ENCODE data around the gene FAM199X. TPM values are rescaled to one million over a fixed set of nuclear protein-coding genes. Genes with fewer than 3 reads are reported as not detected.
A peak's percentile ranks its signal among the peaks of the same experiment; 100 is the strongest.

FAM199X gene
- polyA plus RNA-seq, 1 experiment: 7.1 TPM

DNA sequence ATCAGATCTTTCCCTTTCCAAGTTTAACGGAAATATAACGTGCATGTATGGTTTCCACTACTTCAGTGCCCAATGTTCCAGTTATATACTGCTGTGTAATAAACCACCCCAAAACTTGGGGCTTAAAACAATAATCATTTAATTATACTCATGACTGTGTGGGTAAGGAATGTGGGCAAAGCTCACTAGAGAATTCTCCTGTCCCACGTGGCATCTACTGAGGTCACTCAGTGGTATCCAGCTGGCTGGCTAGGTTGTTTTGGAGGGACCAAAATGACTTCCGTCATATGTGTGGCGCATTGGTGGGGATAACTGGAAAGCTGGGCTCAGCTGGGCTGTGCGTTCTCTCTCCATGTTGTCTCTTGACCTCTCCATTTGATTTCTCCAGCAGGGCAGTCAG, 35.4 kb upstream of the FAM199X start:
- POLR2A ChIA-PET: no interaction called here
- CTCF ChIA-PET: no interaction called here
- no peak for DNase-seq (ENCODE audit: low read depth, low spot score)
- H3K27me3 ChIP-seq (ENCODE audit: control insufficient read depth, insufficient read depth, low read length): no peaks in the 10 kb centered on the region
- TF ChIP-seq, protein P1, sequence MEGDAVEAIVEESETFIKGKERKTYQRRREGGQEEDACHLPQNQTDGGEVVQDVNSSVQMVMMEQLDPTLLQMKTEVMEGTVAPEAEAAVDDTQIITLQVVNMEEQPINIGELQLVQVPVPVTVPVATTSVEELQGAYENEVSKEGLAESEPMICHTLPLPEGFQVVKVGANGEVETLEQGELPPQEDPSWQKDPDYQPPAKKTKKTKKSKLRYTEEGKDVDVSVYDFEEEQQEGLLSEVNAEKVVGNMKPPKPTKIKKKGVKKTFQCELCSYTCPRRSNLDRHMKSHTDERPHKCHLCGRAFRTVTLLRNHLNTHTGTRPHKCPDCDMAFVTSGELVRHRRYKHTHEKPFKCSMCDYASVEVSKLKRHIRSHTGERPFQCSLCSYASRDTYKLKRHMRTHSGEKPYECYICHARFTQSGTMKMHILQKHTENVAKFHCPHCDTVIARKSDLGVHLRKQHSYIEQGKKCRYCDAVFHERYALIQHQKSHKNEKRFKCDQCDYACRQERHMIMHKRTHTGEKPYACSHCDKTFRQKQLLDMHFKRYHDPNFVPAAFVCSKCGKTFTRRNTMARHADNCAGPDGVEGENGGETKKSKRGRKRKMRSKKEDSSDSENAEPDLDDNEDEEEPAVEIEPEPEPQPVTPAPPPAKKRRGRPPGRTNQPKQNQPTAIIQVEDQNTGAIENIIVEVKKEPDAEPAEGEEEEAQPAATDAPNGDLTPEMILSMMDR (IDR thresholded peaks at IDR 0.05; ENCODE audit: low read depth, low read length): no peak
- H3K4me3 ChIP-seq (ENCODE audit: low read depth, low read length): no peak overlapping the region
- H3K9me3 ChIP-seq (ENCODE audit: control insufficient read depth, insufficient read depth, low read length): no peaks in the 10 kb centered on the region
- no peak overlapping the region for H3K27ac ChIP-seq (ENCODE audit: low read depth, low read length)

DNA sequence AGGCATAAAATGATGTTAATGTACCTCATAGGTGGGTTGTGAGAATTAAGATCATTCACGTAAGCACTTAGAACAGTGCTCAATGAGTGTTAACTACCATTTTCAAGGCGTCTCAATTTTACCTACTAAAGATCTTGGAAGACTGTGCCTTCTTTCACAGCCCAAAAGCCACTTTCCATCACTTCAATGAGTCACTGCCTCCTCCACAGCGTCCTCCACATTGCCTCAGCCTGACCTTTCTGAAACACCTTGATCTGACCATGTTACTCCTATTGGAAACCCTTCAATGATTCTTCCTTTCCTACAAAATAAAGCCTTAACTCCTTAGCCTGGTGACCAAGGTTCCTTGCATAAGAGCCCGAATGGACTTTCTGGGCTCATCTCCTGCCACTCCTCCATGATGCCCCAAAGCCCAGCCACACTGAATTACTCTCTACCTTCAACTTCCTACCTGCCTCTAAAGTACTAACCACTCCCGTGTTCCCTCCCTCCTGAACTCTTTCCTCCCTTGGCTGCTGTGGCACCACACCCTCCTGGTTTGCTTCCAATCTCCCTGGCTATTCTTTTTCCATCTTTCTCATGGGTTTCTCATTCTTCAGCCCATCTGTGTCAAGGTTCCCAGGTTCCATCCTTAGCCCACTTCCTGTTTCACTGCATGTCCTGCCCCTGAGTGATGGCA, 31.5 kb upstream of the FAM199X start:
- CTCF ChIA-PET: no interaction called here
- Histone ChIP-seq H3K9me3 (ENCODE audit: control insufficient read depth, insufficient read depth, low read length) (no peaks in the 10 kb centered on the region), H3K4me3 (ENCODE audit: low read depth, low read length) (no peak overlapping the region), H3K27ac (ENCODE audit: low read depth, low read length) (no peak overlapping the region), H3K27me3 (ENCODE audit: control insufficient read depth, insufficient read depth, low read length) (no peaks in the 10 kb centered on the region)
- TF ChIP-seq, protein P1 (IDR thresholded peaks at IDR 0.05; ENCODE audit: low read depth, low read length): no peak
- DNase-seq (ENCODE audit: low read depth, low spot score): no peak
- POLR2A ChIA-PET: no interaction called here

- TF ChIP-seq, protein P1 (IDR thresholded peaks at IDR 0.05; ENCODE audit: low read depth, low read length): no peak
These were observed 30.6 kb upstream of the FAM199X start for GRCh38 chrX:104135677-104136076.

DNA sequence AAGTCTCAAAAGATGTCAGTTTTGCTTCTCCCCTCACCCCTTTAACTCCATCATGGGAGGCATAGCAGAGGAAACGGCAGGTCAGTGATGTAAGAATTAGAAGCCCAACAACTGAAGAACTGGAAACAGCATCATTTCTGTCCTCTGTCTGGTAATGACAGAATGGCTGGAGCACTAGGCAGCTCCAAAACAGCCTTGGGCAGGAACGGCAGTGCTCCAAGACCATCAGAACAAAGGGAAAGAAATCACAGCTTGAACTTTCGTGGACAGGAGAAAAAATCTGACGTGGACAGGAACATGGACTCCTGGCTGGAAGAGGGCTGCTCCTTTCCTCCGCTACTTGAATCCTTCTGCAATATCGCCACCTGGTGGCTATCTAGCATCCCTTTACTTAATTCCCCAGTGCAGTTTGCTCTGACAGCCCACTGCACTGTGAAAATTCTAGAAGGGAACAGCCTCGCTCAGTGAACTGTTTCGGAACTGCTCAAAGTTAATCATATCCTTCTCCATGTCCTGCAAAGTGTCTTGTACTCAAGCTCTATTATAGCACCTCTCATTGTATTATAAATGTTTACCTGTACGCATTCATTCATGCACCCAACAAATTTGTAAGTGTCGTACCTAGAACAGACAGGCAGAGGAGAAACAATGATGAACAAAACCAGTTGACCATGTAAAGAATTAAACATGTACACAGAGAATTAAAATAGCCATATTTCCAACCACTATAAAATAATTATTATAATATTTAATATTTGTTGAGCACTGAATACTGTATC, 29.8 kb upstream of the FAM199X start:
- POLR2A ChIA-PET: interaction anchor here (1.0 kb wide), 1 partner anchor 20 kb away, joined by 4 read pairs; the partner anchor contains the start of gene SLC25A53
- Histone ChIP-seq H3K27me3 (ENCODE audit: control insufficient read depth, insufficient read depth, low read length) (no peaks in the 10 kb centered on the region), H3K9me3 (ENCODE audit: control insufficient read depth, insufficient read depth, low read length) (no peaks in the 10 kb centered on the region), H3K27ac (ENCODE audit: low read depth, low read length) (peak overlapping the region; percentile 72), H3K4me3 (ENCODE audit: low read depth, low read length) (peak overlapping the region; percentile 61)
- TF ChIP-seq, protein P1 (IDR thresholded peaks at IDR 0.05; ENCODE audit: low read depth, low read length): peak; percentile 69
- DNase-seq (ENCODE audit: low read depth, low spot score): peak; percentile 79
- CTCF ChIA-PET: interaction anchor here (0.6 to 3.2 kb wide), 21 partner anchors 9 to 295 kb away, joined by 3 to 35 read pairs (median 4); partner anchors contain the start of genes FAM199X, SLC25A53 and ZCCHC18

More at GRCh38 chrX:104135677-104136076, 30.6 kb upstream of the FAM199X start:
- no peak for DNase-seq (ENCODE audit: low read depth, low spot score)
- Histone ChIP-seq H3K9me3 (ENCODE audit: control insufficient read depth, insufficient read depth, low read length) (no peaks in the 10 kb centered on the region), H3K4me3 (ENCODE audit: low read depth, low read length) (no peak overlapping the region), H3K27ac (ENCODE audit: low read depth, low read length) (peak overlapping the region; percentile 11), H3K27me3 (ENCODE audit: control insufficient read depth, insufficient read depth, low read length) (no peaks in the 10 kb centered on the region)
- ChIA-PET POLR2A (interaction anchor here (1.0 kb wide), 1 partner anchor 21 kb away, joined by 4 read pairs; the partner anchor contains the start of gene SLC25A53), CTCF (interaction anchor here (0.6 to 3.2 kb wide), 20 partner anchors 8 to 294 kb away, joined by 3 to 35 read pairs (median 4); partner anchors contain the start of genes FAM199X and ZCCHC18)
